K562 (cell line): ENCODE results near the gene TMTC2. TPM values are rescaled to one million over a fixed set of nuclear protein-coding genes. Genes with fewer than 3 reads are reported as not detected.

Source experiments
- ATAC-seq: fragments of 200-7000 bp; cut with Tn5 transposase; 3 replicates; pipeline ENCODE4 v1.9.1; 2020; ENCODE audit warnings: moderate library complexity
- BruUV-seq: library from RNA; stranded (reverse); fragments of 400-500 nt; replicated peaks from 2 replicates; lab custom pipeline; 2021; lab: Mats Ljungman, UMichigan
- CTCF ChIA-PET: fragments of 300-600 bp; formaldehyde crosslinking; extraction: SDS; loops from one replicate; lab custom pipeline; 2021; ENCODE audit warnings: low intra/inter-chr PET ratio; lab: Yijun Ruan, JAX
- POLR2A ChIA-PET: fragments of 300-600, 350-650 bp; sonication (Branson Sonifier 250); formaldehyde crosslinking; extraction: SDS; loops from one replicate; lab custom pipeline; 2021; ENCODE audit warnings: antibody characterized with exemption, inconsistent platforms; lab: Yijun Ruan, JAX
- DNase-seq, 4 experiments: peaks; one replicate each; pipeline versions ENCODE4 v3.0.0 to v3.0.0-alpha.2; 2011 to 2018; ENCODE audit warnings: low spot score in 3 of 4, mixed read lengths in 3 of 4; ENCODE audit errors: extremely low read depth in 1 of 4
- FAIRE-seq: peaks from 2 replicates; lab custom pipeline; 2011; peaks lifted over from hg19 to GRCh38; lab: Jason Lieb, UNC
- H2AFZ ChIP-seq: 2 replicates; pipeline ENCODE4 v1.6.0; 2011; ENCODE audit warnings: low read depth, low read length, control low read depth, inconsistent platforms
- H3K27ac ChIP-seq: fragments of 200-600 bp; 3 replicates; pipeline ENCODE4 v1.8.0; 2011; ENCODE audit warnings: low read depth, mild to moderate bottlenecking, control low read depth, inconsistent platforms, low read length, moderate library complexity, mixed read lengths; ENCODE audit errors: extremely low read depth
- H3K27me3 ChIP-seq, 2 experiments: fragments of 300-600 bp in 1 of 2; 2 replicates in 1 of 2; 3 replicates in 1 of 2; pipeline versions ENCODE4 v1.6.0 to v1.8.0; 2011; ENCODE audit warnings: inconsistent platforms in 2 of 2, low read length in 2 of 2, mild to moderate bottlenecking in 1 of 2, mixed read lengths in 1 of 2, moderate library complexity in 1 of 2; ENCODE audit not compliant: control insufficient read depth in 2 of 2, insufficient read depth in 2 of 2
- H3K36me3 ChIP-seq: fragments of 300-600 bp; 3 replicates; pipeline ENCODE4 v1.8.0; 2011; ENCODE audit warnings: mild to moderate bottlenecking, low read length, inconsistent platforms; ENCODE audit not compliant: control insufficient read depth, insufficient read depth
- H3K4me1 ChIP-seq, 2 experiments: fragments of 200-600 bp in 1 of 2; replicated peaks in 1 of 2; 2 replicates in 1 of 2; 3 replicates in 1 of 2; pipeline versions ENCODE4 v1.5.1 to v1.8.0; 2011; ENCODE audit warnings: inconsistent platforms in 2 of 2, low read length in 2 of 2, mild to moderate bottlenecking in 1 of 2, mixed read lengths in 1 of 2, moderate library complexity in 1 of 2; ENCODE audit not compliant: control insufficient read depth in 2 of 2, insufficient read depth in 2 of 2
- H3K4me2 ChIP-seq: 2 replicates; pipeline ENCODE4 v1.6.1; 2011; ENCODE audit warnings: low read length, control low read depth, inconsistent platforms, mixed read lengths; ENCODE audit not compliant: insufficient read depth
- H3K4me3 ChIP-seq: fragments of 200-600 bp; sonication (generic), shearing (Covaris generic); 2 replicates; pipeline ENCODE4 v1.5.1; 2016; ENCODE audit warnings: control low read depth, inconsistent platforms
- H3K79me2 ChIP-seq: fragments of 200-600 bp; 3 replicates; pipeline ENCODE4 v1.8.0; 2011; ENCODE audit warnings: low read length, inconsistent platforms; ENCODE audit not compliant: control insufficient read depth, insufficient read depth
- H3K9ac ChIP-seq, 2 experiments: 2 replicates each; pipeline versions ENCODE4 v1.6.0 to v1.6.1; 2011; ENCODE audit warnings: low read depth in 2 of 2, low read length in 2 of 2, control low read depth in 1 of 2, inconsistent platforms in 1 of 2, mild to moderate bottlenecking in 1 of 2, mixed read lengths in 1 of 2; ENCODE audit not compliant: insufficient read depth in 1 of 2
- H3K9me1 ChIP-seq: one replicate; pipeline ENCODE4 v1.6.0; 2011; ENCODE audit warnings: inconsistent platforms, mild to moderate bottlenecking, low read length, moderate library complexity; ENCODE audit not compliant: control insufficient read depth, insufficient read depth
- H3K9me3 ChIP-seq: replicated peaks from 2 replicates; pipeline ENCODE4 v1.5.1; 2011; ENCODE audit warnings: low read depth, low read length, inconsistent platforms; ENCODE audit not compliant: control insufficient read depth, insufficient read depth
- H4K20me1 ChIP-seq: replicated peaks from 2 replicates; pipeline ENCODE4 v1.6.1; 2011; ENCODE audit warnings: low read length, inconsistent platforms, mixed read lengths; ENCODE audit not compliant: control insufficient read depth, insufficient read depth
- ATF2 ChIP-seq: sonication (generic); formaldehyde crosslinking; IDR thresholded peaks from 2 replicates; pipeline ENCODE4 v1.8.1; 2022; ENCODE audit warnings: missing genetic modification reagents
- BRF1 ChIP-seq: IDR thresholded peaks from 3 replicates; pipeline ENCODE4 v1.6.1; 2011; ENCODE audit warnings: borderline replicate concordance, mild to moderate bottlenecking; ENCODE audit not compliant: insufficient read length; ENCODE audit errors: extremely low read depth
- CBFA2T3 ChIP-seq: fragments of 450-650 bp; IDR thresholded peaks from 2 replicates; pipeline ENCODE4 v1.6.1; 2017
- CTBP1 ChIP-seq: fragments of 450-650 bp; IDR thresholded peaks from 2 replicates; pipeline ENCODE4 v1.6.1; 2016; ENCODE audit warnings: borderline replicate concordance
- ELF1 ChIP-seq: fragments of 200-800 bp; sonication (Bioruptor generic); IDR thresholded peaks from 2 replicates; pipeline ENCODE4 v1.6.1; 2016; ENCODE audit warnings: missing genetic modification characterization, missing compliant biosample characterization
- ESRRB ChIP-seq: fragments of 250-450 bp; sonication (Bioruptor Pico); IDR thresholded peaks from 2 replicates; pipeline ENCODE4 v1.5.0; 2020; ENCODE audit warnings: mild to moderate bottlenecking, moderate library complexity, borderline replicate concordance
- FOXJ2 ChIP-seq: fragments of 200-800 bp; sonication (Bioruptor generic); IDR thresholded peaks from 2 replicates; pipeline ENCODE4 v1.6.1; 2016; ENCODE audit warnings: missing genetic modification characterization, missing compliant biosample characterization
- FOXK2 ChIP-seq, 2 experiments: fragments of 450-650 bp; IDR thresholded peaks in 1 of 2; conservative IDR thresholded peaks in 1 of 2; 2 replicates each; pipeline ENCODE4 v1.6.1; 2016; ENCODE audit warnings: low read depth in 2 of 2, mild to moderate bottlenecking in 1 of 2
- HEY1 ChIP-seq: fragments of 250-450 bp; sonication (Bioruptor Pico); IDR thresholded peaks from 2 replicates; pipeline ENCODE4 v1.5.0; 2020; ENCODE audit warnings: mild to moderate bottlenecking, moderate library complexity, borderline replicate concordance
- MCM3 ChIP-seq: fragments of 450-650 bp; IDR thresholded peaks from 2 replicates; pipeline ENCODE4 v1.6.1; 2016
- POLR3A ChIP-seq: IDR thresholded peaks from 2 replicates; pipeline ENCODE4 v1.6.1; 2011; ENCODE audit warnings: borderline replicate concordance, mild to moderate bottlenecking, moderate library complexity; ENCODE audit not compliant: insufficient read length, insufficient read depth; ENCODE audit errors: extremely low read depth
- RNF2 ChIP-seq: sonication (generic); IDR thresholded peaks from 2 replicates; pipeline ENCODE4 v1.6.1; 2016
- SIRT6 ChIP-seq: IDR thresholded peaks from one replicate; pipeline ENCODE4 v1.6.1; 2012; ENCODE audit warnings: low read depth, mild to moderate bottlenecking, control low read depth, inconsistent platforms, low read length, moderate library complexity
- THRA ChIP-seq: fragments of 450-650 bp; IDR thresholded peaks from 2 replicates; pipeline ENCODE4 v1.6.1; 2017; ENCODE audit warnings: mild to moderate bottlenecking, moderate library complexity
- ZFP1 ChIP-seq: fragments of 450-650 bp; formaldehyde crosslinking; IDR thresholded peaks from 2 replicates; pipeline ENCODE4 v1.4.0; 2020; ENCODE audit warnings: mild to moderate bottlenecking, mixed read lengths
- WGBS: fragments of 100-300 bp; shearing (Covaris generic); methylation state at CpG from one replicate; pipeline ENCODE4 v1.1.6; 2016; ENCODE audit warnings: low coverage, mixed read lengths; ENCODE audit not compliant: insufficient coverage; ENCODE audit errors: missing lambda C conversion rate; 5-methylcytosine and 5-hydroxymethylcytosine counted together
- in situ Hi-C: fragments of 300-500 bp; cut with MboI; formaldehyde crosslinking; loops from 4 replicates; pipeline ENCODE4 v1.15.0; 2018; ENCODE audit warnings: inconsistent platforms, mixed read lengths
- intact Hi-C: fragments of 100-400 bp; cut with micrococcal nuclease; formaldehyde crosslinking; loops from 2 replicates; pipeline ENCODE4 v1.14.2; 2022
- polyA plus RNA-seq, 8 experiments: library from polyadenylated mRNA; depleted of rRNA in 4 of 8; stranded (reverse) in 5 of 8; unstranded in 3 of 8; fragments of >200 nt; fragmentation: Nextera tagmentation in 2 of 8; fragmentation: Illumina TruSeq in 1 of 8; extraction: Ambion mirVana in 2 of 8; extraction: Trizol in 1 of 8; gene quantifications; 2 replicates each; pipeline versions ENCODE4 v1.2.1 to v1.2.3, GENCODE V29; 2011 to 2014; ENCODE audit warnings: inconsistent platforms in 1 of 8, missing spikeins in 1 of 8
- total RNA-seq, 7 experiments: library from RNA; depleted of rRNA in 6 of 7; stranded (reverse); fragments of >200 nt in 6 of 7; fragmentation: Illumina TruSeq in 2 of 7; extraction: Trizol in 2 of 7; gene quantifications; 2 replicates each; pipeline versions ENCODE4 v1.2.1 to v1.2.3, GENCODE V29; 2011 to 2021; ENCODE audit warnings: low replicate concordance in 1 of 7

TMTC2 gene
- total and polyA plus RNA-seq, 9 of the 15 experiments (the other 6 are each of a cell fraction or from before 2014, with no cell fraction given) = 0.29 to 1.1 (median 0.55) TPM

GRCh38 chr12:83036847-83037246 is 350.1 kb downstream of the TMTC2 start:
- Histone ChIP-seq H3K4me3 (no peak overlapping the region), H3K36me3 (no peaks in the 10 kb centered on the region), H3K4me1 (no peaks in the 10 kb centered on the region), H3K27ac (no peak overlapping the region), H3K9me3 (no peaks in the 10 kb centered on the region), H2AFZ (peak overlapping the region; percentile 60), H3K9ac (no peak overlapping the region), H4K20me1 (no peaks in the 10 kb centered on the region), H3K9me1 (no peaks in the 10 kb centered on the region), H3K79me2 (no peaks in the 10 kb centered on the region), H3K27me3 (no peaks in the 10 kb centered on the region), H3K4me2 (no peak overlapping the region)
- in situ Hi-C loops = no loop called here
- POLR2A ChIA-PET = no interaction called here
- DNase-seq (peak in 1 of 4 experiments; percentile 21), FAIRE-seq (no peak), ATAC-seq (peak; percentile 75)
- 13% methylated on average over 1 of the region's 1 CpG for WGBS
- BruUV-seq = no TSS peak
- intact Hi-C loops = no loop called here
- TF ChIP-seq CBFA2T3 (no peak), CTBP1 (no peak), ELF1 (tag) (no peak), RNF2 (no peak), BRF1 (no peak), POLR3A (no peak), HEY1 (no peak), MCM3 (no peak), ZFP1 (CRISPR knock-in tag) (no peak)
- CTCF ChIA-PET = no interaction called here

- DNase-seq (no peak), ATAC-seq (no peak), FAIRE-seq (no peak)
- ChIA-PET POLR2A (no interaction called here), CTCF (no interaction called here)
- Histone ChIP-seq H3K9me1 (no peaks in the 10 kb centered on the region), H3K79me2 (no peaks in the 10 kb centered on the region), H3K9ac (no peak overlapping the region), H3K4me2 (no peak overlapping the region), H3K27ac (no peak overlapping the region), H3K9me3 (no peaks in the 10 kb centered on the region), H3K36me3 (no peaks in the 10 kb centered on the region), H3K4me1 (no peaks in the 10 kb centered on the region), H3K4me3 (no peak overlapping the region), H2AFZ (no peak overlapping the region), H4K20me1 (no peaks in the 10 kb centered on the region), H3K27me3 (no peaks in the 10 kb centered on the region)
- intact Hi-C loops (no loop called here), in situ Hi-C loops (no loop called here)
- BruUV-seq = no TSS peak
- WGBS = 48% methylated on average over 2 of the region's 2 CpGs
- no peak for TF ChIP-seq ESRRB (CRISPR knock-in tag)
- TF ChIP-seq FOXK2 (conservative IDR thresholded peaks at IDR 0.05 in 1 of 2, IDR thresholded peaks at IDR 0.05 in 1 of 2; ENCODE audit: low read depth in 2 of 2) = no peak
- TF ChIP-seq FOXJ2 = no peak
- TF ChIP-seq THRA = no peak
- TF ChIP-seq SIRT6 = no peak
- no peak for TF ChIP-seq ATF2 (CRISPR knock-in tag)
These were observed 352.7 kb downstream of the TMTC2 start for GRCh38 chr12:83039413-83039812.
